Skeletal muscle cell (primary cell): ENCODE data around the gene EPHX1.
"Not testable (repeated sequence)": the region's sequence is repeated elsewhere in the genome, so short reads cannot be mapped to it uniquely, and the experiment has no call there.

Experiments used
- DNase-seq: peaks from one replicate; pipeline ENCODE4 v3.0.0-alpha.2; 2010; ENCODE audit warnings: low read depth
- H3K4me3 ChIP-seq: 2 replicates; pipeline ENCODE4 v1.5.1; 2011; ENCODE audit warnings: low read depth, mild to moderate bottlenecking, control low read depth, low read length, moderate library complexity

EPHX1 gene

GRCh38 chr1:225835856-225836255 is 25.9 kb downstream of the EPHX1 start:
- no peak for DNase-seq
- no peak overlapping the region for H3K4me3 ChIP-seq

- not testable (repeated sequence) for H3K4me3 ChIP-seq, DNase-seq
Measured at GRCh38 chr1:225836296-225836695, 26.4 kb downstream of the EPHX1 start.

GRCh38 chr1:225838793-225839192 is 28.9 kb downstream of the EPHX1 start:
- H3K4me3 ChIP-seq: no peak overlapping the region
- DNase-seq: no peak

GRCh38 chr1:225840223-225840610 is 30.3 kb downstream of the EPHX1 start:
- no peak for DNase-seq
- no peak overlapping the region for H3K4me3 ChIP-seq

- no peak for DNase-seq
- H3K4me3 ChIP-seq: no peak overlapping the region
Measured at GRCh38 chr1:225840713-225841112, 30.8 kb downstream of the EPHX1 start.

GRCh38 chr1:225842074-225842473 is 32.1 kb downstream of the EPHX1 start:
- no peak for DNase-seq
- no peak overlapping the region for H3K4me3 ChIP-seq

- no peak for DNase-seq
Measured at GRCh38 chr1:225842788-225843425, 33.0 kb downstream of the EPHX1 start.

GRCh38 chr1:225843426-225843795 is 33.5 kb downstream of the EPHX1 start:
- H3K4me3 ChIP-seq: no peak overlapping the region
- DNase-seq: no peak

More at GRCh38 chr1:225842788-225843425, 33.0 kb downstream of the EPHX1 start:
- H3K4me3 ChIP-seq: no peak overlapping the region

GRCh38 chr1:225844236-225845061 is 34.5 kb downstream of the EPHX1 start:
- no peak overlapping the region for H3K4me3 ChIP-seq
- no peak for DNase-seq

- H3K4me3 ChIP-seq: no peak overlapping the region
- DNase-seq: no peak
Measured at GRCh38 chr1:225845097-225845496, 35.2 kb downstream of the EPHX1 start.

- no peak for DNase-seq
- no peak overlapping the region for H3K4me3 ChIP-seq
Measured at GRCh38 chr1:225845571-225846259, 35.8 kb downstream of the EPHX1 start.

- no peak overlapping the region for H3K4me3 ChIP-seq
- DNase-seq: no peak
Measured at GRCh38 chr1:225846331-225847310, 36.7 kb downstream of the EPHX1 start.

GRCh38 chr1:225847610-225848009 is 37.7 kb downstream of the EPHX1 start:
- no peak for DNase-seq
- no peak overlapping the region for H3K4me3 ChIP-seq

- DNase-seq: no peak
- H3K4me3 ChIP-seq: no peak overlapping the region
Measured at GRCh38 chr1:225848030-225848955, 38.4 kb downstream of the EPHX1 start.

- H3K4me3 ChIP-seq: no peak overlapping the region
- no peak for DNase-seq
Measured at GRCh38 chr1:225849925-225850324, 40.0 kb downstream of the EPHX1 start.

- no peak for DNase-seq
- H3K4me3 ChIP-seq: no peak overlapping the region
Measured at GRCh38 chr1:225850370-225850769, 40.4 kb downstream of the EPHX1 start.

GRCh38 chr1:225851805-225852204 is 41.9 kb downstream of the EPHX1 start:
- no peak overlapping the region for H3K4me3 ChIP-seq
- no peak for DNase-seq

- no peak for DNase-seq
- no peak overlapping the region for H3K4me3 ChIP-seq
Measured at GRCh38 chr1:225852413-225853124, 42.6 kb downstream of the EPHX1 start.
